Measurements from ENCODE around the gene KCNH8.
"Not testable (repeated sequence)": the region's sequence is repeated elsewhere in the genome, so short reads cannot be mapped to it uniquely, and the experiment has no call there.

KCNH8 gene

DNA sequence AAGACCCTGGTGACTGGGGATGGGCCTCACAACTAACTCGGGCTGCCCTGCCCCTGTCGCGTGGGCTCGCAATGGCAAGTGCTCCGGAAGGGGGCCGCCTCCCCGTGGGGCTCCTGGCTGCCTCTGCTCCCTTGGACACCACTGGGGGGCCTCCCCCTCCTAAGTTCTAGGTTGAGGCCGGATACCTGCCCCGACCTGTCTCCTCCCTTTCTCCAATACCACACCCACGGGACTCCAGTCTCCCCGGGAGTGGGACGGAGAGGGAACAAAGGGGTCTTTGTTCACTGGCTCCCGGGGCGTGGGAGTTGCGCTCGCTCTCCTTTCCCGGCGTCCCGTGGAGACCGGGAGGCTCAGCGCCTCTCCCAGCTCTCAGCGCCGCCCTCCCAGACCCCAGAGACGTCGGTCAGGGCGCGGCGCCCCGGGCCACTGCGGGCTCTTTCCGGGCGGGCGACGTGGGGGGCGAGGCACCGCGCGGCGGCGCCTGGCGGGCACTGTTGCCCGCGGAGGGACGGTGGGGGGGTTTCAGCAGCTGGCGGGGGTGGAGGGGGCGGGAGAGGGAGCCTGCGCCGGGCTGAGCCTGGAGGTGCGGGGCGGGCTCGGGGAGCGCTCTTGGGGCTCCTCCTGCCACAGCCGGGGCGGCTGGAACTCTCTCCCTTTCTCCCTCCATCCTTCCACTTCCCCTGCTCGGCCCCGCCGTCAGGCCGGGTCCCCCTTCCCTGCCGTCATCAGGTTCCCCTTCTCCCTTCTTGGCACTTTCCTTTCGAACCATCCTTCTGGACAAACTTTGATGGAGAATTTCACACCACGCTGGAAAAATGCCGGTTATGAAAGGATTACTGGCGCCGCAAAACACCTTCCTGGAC, at the start of gene KCNH8:
KCNH8 (plus strand) TSS at position 606 of the 863 bp plus-strand sequence; CDS start at position 816, 210 bp downstream.
- TF ChIP-seq, protein P1, sequence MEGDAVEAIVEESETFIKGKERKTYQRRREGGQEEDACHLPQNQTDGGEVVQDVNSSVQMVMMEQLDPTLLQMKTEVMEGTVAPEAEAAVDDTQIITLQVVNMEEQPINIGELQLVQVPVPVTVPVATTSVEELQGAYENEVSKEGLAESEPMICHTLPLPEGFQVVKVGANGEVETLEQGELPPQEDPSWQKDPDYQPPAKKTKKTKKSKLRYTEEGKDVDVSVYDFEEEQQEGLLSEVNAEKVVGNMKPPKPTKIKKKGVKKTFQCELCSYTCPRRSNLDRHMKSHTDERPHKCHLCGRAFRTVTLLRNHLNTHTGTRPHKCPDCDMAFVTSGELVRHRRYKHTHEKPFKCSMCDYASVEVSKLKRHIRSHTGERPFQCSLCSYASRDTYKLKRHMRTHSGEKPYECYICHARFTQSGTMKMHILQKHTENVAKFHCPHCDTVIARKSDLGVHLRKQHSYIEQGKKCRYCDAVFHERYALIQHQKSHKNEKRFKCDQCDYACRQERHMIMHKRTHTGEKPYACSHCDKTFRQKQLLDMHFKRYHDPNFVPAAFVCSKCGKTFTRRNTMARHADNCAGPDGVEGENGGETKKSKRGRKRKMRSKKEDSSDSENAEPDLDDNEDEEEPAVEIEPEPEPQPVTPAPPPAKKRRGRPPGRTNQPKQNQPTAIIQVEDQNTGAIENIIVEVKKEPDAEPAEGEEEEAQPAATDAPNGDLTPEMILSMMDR (conservative IDR thresholded peaks at IDR 0.05; ENCODE audit: low read length) = no peak
- peak within 1 kb of the TSS; percentile 68 for H3K4me3 ChIP-seq (ENCODE audit: low read length)
- no peak for DNase-seq (ENCODE audit: low read depth)

DNA sequence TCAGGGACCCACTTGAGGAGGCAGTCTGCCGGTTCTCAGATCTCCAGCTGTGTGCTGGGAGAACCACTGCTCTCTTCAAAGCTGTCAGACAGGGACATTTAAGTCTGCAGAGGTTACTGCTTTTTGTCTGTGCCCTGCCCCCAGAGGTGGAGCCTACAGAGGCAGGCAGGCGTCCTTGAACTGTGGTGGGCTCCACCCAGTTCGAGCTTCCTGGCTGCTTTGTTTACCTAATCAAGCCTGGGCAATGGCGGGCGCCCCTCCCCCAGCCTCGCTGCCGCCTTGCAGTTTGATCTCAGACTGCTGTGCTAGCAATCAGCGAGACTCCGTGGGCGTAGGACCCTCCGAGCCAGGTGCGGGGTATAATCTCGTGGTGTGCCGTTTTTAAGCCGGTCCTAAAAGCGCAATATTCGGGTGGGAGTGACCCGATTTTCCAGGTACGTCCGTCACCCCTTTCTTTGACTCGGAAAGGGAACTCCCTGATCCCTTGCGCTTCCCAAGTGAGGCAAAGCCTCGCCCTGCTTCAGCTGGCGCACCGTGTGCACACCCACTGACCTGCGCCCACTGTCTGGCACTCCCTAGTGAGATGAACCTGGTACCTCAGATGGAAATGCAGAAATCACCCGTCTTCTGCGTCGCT, 45.5 kb upstream of the KCNH8 start:
- DNase-seq (ENCODE audit: low read depth); H3K4me3 ChIP-seq (ENCODE audit: low read length): not testable (repeated sequence)

DNA sequence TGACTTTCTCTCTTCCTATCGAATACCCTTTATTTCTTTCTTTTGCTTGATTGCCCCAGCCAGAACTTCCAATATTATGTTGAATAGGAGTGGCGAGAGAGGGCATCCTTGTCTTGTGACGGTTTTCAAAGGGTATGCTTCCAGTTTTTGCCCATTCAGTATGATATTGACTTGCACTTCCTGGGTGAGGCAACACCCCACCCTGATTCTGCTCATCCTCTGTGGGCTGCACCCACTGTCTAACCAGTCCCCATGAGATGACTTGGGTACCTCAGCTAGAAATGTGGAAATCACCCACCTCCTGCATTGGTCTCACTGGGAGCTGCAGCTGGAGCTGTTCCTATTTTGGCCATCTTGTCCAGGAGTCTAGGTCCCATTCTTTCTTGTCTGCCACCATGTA, 44.8 kb upstream of the KCNH8 start:
- no peak for DNase-seq (ENCODE audit: low read depth)
- H3K4me3 ChIP-seq (ENCODE audit: low read length) = no peak overlapping the region
- TF ChIP-seq, protein P1 (conservative IDR thresholded peaks at IDR 0.05; ENCODE audit: low read length) = no peak

DNA sequence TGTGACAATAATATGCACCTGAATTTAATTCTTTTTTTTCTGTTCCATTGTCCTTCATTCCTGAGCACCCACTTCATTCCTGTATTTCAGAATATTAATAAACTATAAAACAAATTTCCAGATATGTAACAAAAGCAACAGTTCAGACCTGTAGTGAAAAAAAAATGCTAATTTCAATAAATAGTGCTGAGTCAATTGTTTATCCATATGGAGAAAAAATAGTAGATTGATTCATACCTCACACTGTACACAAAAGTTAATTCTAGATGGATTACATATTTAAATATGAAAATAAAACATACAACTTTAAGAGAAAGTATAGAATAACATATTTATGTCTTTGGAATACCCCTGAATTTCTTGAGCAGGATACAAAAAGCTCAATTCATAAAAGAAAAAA, 43.9 kb upstream of the KCNH8 start:
- DNase-seq (ENCODE audit: low read depth) = no peak
- TF ChIP-seq, protein P1 (conservative IDR thresholded peaks at IDR 0.05; ENCODE audit: low read length) = no peak
- no peak overlapping the region for H3K4me3 ChIP-seq (ENCODE audit: low read length)

DNA sequence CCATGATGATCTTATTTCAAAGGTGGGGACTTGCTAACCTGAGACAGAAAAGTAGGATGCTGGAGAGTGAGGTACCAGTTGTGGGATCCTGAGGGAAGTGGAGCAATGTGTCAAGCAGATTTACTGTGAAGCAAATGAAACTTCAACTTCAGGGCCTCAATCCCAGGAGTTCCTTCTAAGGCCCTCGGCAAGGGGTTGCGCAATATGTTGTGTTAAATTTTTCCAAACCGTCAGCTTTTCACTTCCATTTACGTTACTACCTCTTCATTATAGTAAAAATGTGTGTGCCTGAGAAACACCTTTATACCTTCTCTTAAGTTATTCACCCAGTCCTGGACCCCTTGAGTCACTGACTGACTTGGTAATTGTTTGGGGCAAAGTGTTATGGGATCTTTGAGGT, 42.5 kb upstream of the KCNH8 start:
- TF ChIP-seq, protein P1 (conservative IDR thresholded peaks at IDR 0.05; ENCODE audit: low read length) = no peak
- no peak for DNase-seq (ENCODE audit: low read depth)
- no peak overlapping the region for H3K4me3 ChIP-seq (ENCODE audit: low read length)

DNA sequence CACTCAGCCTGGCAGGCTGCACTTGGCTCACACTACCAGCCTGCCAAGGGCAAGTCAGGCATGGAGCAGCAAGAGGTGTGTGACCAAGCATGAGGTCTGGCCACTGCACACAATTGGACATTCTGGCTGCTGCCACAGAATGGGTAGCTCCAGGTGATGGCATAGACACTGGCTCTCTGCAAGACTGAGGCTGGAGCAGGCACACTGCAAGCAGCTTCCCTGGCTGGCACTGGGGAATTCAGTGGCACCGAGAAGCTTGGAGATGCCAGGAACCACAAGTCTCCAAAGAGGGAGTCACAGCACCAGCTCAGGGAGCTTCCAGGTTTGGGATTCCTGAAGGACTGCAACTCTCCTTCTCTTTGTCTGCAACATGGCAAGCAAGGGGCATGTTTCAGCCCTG, 42.0 kb upstream of the KCNH8 start:
- H3K4me3 ChIP-seq (ENCODE audit: low read length) = no peak overlapping the region
- no peak for DNase-seq (ENCODE audit: low read depth)
- TF ChIP-seq, protein P1 (conservative IDR thresholded peaks at IDR 0.05; ENCODE audit: low read length) = no peak

DNA sequence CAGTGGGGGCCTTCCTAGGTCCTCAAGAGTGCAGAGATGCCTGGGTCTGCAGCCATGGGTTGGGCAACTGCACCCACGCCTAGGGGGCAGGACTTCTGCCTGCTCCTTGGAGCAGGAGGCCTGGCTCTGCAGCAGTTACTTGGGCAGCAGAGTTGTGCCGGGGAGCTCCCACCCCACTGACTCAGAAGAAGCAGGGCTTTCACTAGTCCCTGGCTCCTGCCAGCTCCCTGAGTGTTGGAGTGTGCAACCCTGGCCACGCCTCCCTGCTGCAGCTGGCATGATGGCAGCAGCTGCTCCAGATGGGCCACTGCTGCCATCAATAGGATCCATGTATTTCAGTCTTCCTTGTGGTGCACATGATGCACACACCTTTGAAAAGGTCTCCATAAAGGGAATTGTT, 40.6 kb upstream of the KCNH8 start:
- TF ChIP-seq, protein P1 (conservative IDR thresholded peaks at IDR 0.05; ENCODE audit: low read length) = no peak
- H3K4me3 ChIP-seq (ENCODE audit: low read length) = no peak overlapping the region
- no peak for DNase-seq (ENCODE audit: low read depth)

All from AG10803 (cell line).